HG03571 (cell line): ENCODE measurements around the gene ACTR3C.

Experiments used
- ATAC-seq: cut with Tn5 transposase; IDR thresholded peaks from one replicate; pipeline ENCODE4 v1.9.1; 2021; ENCODE audit not compliant: unreplicated experiment

Gene ACTR3C

GRCh38 chr7:150359622-150360362, 36.4 kb upstream of the ACTR3C start:
- ATAC-seq, result no peak

GRCh38 chr7:150358988-150359621, 35.8 kb upstream of the ACTR3C start:
- ATAC-seq, result no peak

- ATAC-seq, result no peak
Measured at GRCh38 chr7:150358433-150358832, 35.1 kb upstream of the ACTR3C start.

- no peak for ATAC-seq
Measured at GRCh38 chr7:150357771-150358427, 34.6 kb upstream of the ACTR3C start.

- no peak for ATAC-seq
Measured at GRCh38 chr7:150357270-150357669, 33.9 kb upstream of the ACTR3C start.

GRCh38 chr7:150356265-150356897, 33.0 kb upstream of the ACTR3C start:
- ATAC-seq, result no peak

- ATAC-seq, result no peak
Measured at GRCh38 chr7:150355666-150356059, 32.3 kb upstream of the ACTR3C start.

GRCh38 chr7:150351587-150352194, 28.3 kb upstream of the ACTR3C start:
- ATAC-seq, result no peak

GRCh38 chr7:150346922-150347321, 23.6 kb upstream of the ACTR3C start:
- no peak for ATAC-seq

GRCh38 chr7:150345012-150345411, 21.7 kb upstream of the ACTR3C start:
- no peak for ATAC-seq

- ATAC-seq, result no peak
Measured at GRCh38 chr7:150344299-150344698, 21.0 kb upstream of the ACTR3C start.

- ATAC-seq, result no peak
Measured at GRCh38 chr7:150343225-150343624, 19.9 kb upstream of the ACTR3C start.

- no peak for ATAC-seq
Measured at GRCh38 chr7:150342121-150342408, 18.7 kb upstream of the ACTR3C start.

GRCh38 chr7:150341263-150342120, 18.1 kb upstream of the ACTR3C start, which contains the start of gene RARRES2:
RARRES2 (minus strand) TSS chr7:150341629; CDS start chr7:150340609, 1,020 bp downstream.
- no peak for ATAC-seq

- ATAC-seq, result no peak
Measured at GRCh38 chr7:150340875-150341262, 17.5 kb upstream of the ACTR3C start.

- no peak for ATAC-seq
Measured at GRCh38 chr7:150340024-150340749, 16.8 kb upstream of the ACTR3C start.

- no peak for ATAC-seq
Measured at GRCh38 chr7:150339409-150339809, 16.1 kb upstream of the ACTR3C start.

- ATAC-seq, result no peak
Measured at GRCh38 chr7:150338166-150338829, 15.0 kb upstream of the ACTR3C start.

GRCh38 chr7:150337659-150338081, 14.3 kb upstream of the ACTR3C start:
- ATAC-seq, result no peak
